ENCODE measurements around the gene LAPTM5.

LAPTM5 gene

GRCh38 chr1:30741239-30741894, 16.2 kb downstream of the LAPTM5 start:
- DNase-seq = no peak

GRCh38 chr1:30740251-30741238, 17.0 kb downstream of the LAPTM5 start:
- no peak for DNase-seq

- no peak for DNase-seq
These were observed 18.0 kb downstream of the LAPTM5 start for GRCh38 chr1:30739601-30740000.

GRCh38 chr1:30738715-30739559, 18.6 kb downstream of the LAPTM5 start:
- no peak for DNase-seq

GRCh38 chr1:30738040-30738714, 19.4 kb downstream of the LAPTM5 start:
- no peak for DNase-seq

GRCh38 chr1:30737357-30738039, 20.1 kb downstream of the LAPTM5 start:
- no peak for DNase-seq

- no peak for DNase-seq
These were observed 21.7 kb downstream of the LAPTM5 start for GRCh38 chr1:30735668-30736498.

GRCh38 chr1:30735124-30735523, 22.4 kb downstream of the LAPTM5 start:
- DNase-seq = no peak

- DNase-seq = no peak
These were observed 23.0 kb downstream of the LAPTM5 start for GRCh38 chr1:30734580-30734979.

- no peak for DNase-seq
These were observed 23.5 kb downstream of the LAPTM5 start for GRCh38 chr1:30734106-30734505.

GRCh38 chr1:30733493-30733892, 24.1 kb downstream of the LAPTM5 start:
- no peak for DNase-seq

- peak; percentile 46 for DNase-seq
These were observed 25.1 kb downstream of the LAPTM5 start for GRCh38 chr1:30732277-30732996.

- DNase-seq = peak; percentile 51
These were observed 25.7 kb downstream of the LAPTM5 start for GRCh38 chr1:30731806-30732276.

GRCh38 chr1:30731109-30731805, 26.3 kb downstream of the LAPTM5 start:
- no peak for DNase-seq

- DNase-seq = no peak
These were observed 27.0 kb downstream of the LAPTM5 start for GRCh38 chr1:30730346-30731108.

GRCh38 chr1:30729901-30730300, 27.7 kb downstream of the LAPTM5 start:
- DNase-seq = no peak

GRCh38 chr1:30728832-30729638, 28.5 kb downstream of the LAPTM5 start:
- DNase-seq = no peak

GRCh38 chr1:30728340-30728739, 29.2 kb downstream of the LAPTM5 start:
- DNase-seq = no peak
